Osteocyte (in vitro differentiated cells): ENCODE measurements around the gene ODC1. TPM values are rescaled to one million over a fixed set of nuclear protein-coding genes. Genes with fewer than 3 reads are reported as not detected.

ENCODE experiments used
- DNase-seq: peaks from one replicate; pipeline ENCODE4 v3.0.0; 2021; ENCODE audit warnings: mixed read lengths; ENCODE audit not compliant: unreplicated experiment; ENCODE audit errors: extremely low spot score
- H3K27ac Mint-ChIP-seq: one replicate; pipeline ENCODE4 v1.8.0; 2021; ENCODE audit warnings: mild to moderate bottlenecking, mixed read lengths; ENCODE audit not compliant: unreplicated experiment
- H3K27me3 Mint-ChIP-seq: one replicate; pipeline ENCODE4 v1.8.0; 2021; ENCODE audit warnings: mixed read lengths; ENCODE audit not compliant: unreplicated experiment
- H3K36me3 Mint-ChIP-seq: one replicate; pipeline ENCODE4 v1.8.0; 2021; ENCODE audit warnings: mixed read lengths; ENCODE audit not compliant: unreplicated experiment
- H3K4me1 Mint-ChIP-seq: one replicate; pipeline ENCODE4 v1.8.0; 2021; ENCODE audit warnings: mixed read lengths; ENCODE audit not compliant: unreplicated experiment
- H3K4me3 Mint-ChIP-seq: one replicate; pipeline ENCODE4 v1.8.0; 2021; ENCODE audit warnings: mild to moderate bottlenecking, moderate library complexity, mixed read lengths; ENCODE audit not compliant: unreplicated experiment
- H3K9me3 Mint-ChIP-seq: one replicate; pipeline ENCODE4 v1.8.0; 2021; ENCODE audit warnings: mixed read lengths; ENCODE audit not compliant: unreplicated experiment
- CTCF ChIP-seq: fragments of 200-600 bp; sonication (generic); IDR thresholded peaks from 2 replicates; pipeline ENCODE4 v1.5.0; 2021; ENCODE audit warnings: antibody characterized with exemption, mild to moderate bottlenecking, moderate library complexity
- total RNA-seq: library from RNA; stranded (reverse); gene quantifications from 2 replicates; pipeline ENCODE4 v1.2.1, GENCODE V29; 2021

The ODC1 gene
- total RNA-seq, 1 donor from 2014 or later = 44.8 TPM

DNA sequence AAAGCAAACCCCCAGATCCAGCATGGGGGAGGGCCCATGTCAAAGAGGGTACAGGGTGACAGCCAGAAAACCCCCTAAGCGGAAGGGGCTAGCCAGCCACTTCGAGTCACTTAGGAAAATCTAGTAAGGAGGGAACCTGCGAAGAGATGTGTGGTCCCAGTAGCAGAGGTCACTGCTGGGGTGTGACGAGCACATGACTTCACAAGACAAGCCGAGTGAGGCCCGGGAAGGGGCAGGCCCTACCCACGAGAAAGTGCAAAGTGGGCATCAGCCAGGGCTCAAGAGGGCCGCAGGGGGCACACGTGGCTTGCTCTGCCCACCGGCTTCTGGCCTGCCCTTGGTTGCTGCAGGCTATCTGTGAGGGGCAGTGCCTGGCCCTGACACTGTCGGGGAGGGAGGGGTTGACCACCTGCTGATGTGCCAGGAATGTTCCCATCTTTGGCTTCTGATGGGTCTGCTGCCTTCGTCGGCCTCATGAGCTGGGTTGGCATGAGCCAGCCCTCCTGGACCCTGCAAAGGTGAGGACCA, 11.5 kb downstream of the ODC1 start:
- no peak for DNase-seq
- H3K9me3 Mint-ChIP-seq = no peaks in the 10 kb centered on the region
- no peaks in the 10 kb centered on the region for H3K27me3 Mint-ChIP-seq
- no peak overlapping the region for H3K4me3 Mint-ChIP-seq
- no peak overlapping the region for H3K27ac Mint-ChIP-seq
- H3K4me1 Mint-ChIP-seq = peaks cover 19% of the 10 kb centered on the region
- peaks cover 18% of the 10 kb centered on the region for H3K36me3 Mint-ChIP-seq
- TF ChIP-seq CTCF = no peak

DNA sequence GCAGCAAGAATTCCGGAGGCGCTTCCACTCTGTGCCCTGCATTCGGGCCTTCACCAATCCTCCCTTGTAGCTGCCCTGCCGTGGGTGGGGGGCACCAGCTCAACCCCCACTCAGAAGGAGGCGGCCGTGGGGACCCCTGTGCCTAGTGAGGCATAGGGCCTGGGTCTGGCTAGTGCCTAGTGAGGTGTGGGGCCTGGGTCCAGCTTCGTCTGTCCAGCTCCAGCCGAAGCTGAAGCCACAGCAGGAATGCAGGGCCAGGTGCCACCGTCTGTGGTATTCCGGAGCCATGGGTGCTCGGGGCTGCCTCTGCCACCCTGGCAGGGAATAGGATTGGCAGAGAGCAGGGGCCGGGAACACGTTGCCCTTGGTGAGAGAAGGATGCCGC, 12.3 kb downstream of the ODC1 start:
- no peaks in the 10 kb centered on the region for H3K9me3 Mint-ChIP-seq
- no peak overlapping the region for H3K27ac Mint-ChIP-seq

GRCh38 chr2:10434886-10435819, 13.0 kb downstream of the ODC1 start:
- no peak overlapping the region for H3K27ac Mint-ChIP-seq
- peak; percentile 98 for TF ChIP-seq CTCF

More for the DNA sequence above, 12.3 kb downstream of the ODC1 start:
- H3K4me3 Mint-ChIP-seq = no peak overlapping the region
- DNase-seq = no peak
- no peak for TF ChIP-seq CTCF
- peaks cover 21% of the 10 kb centered on the region for H3K4me1 Mint-ChIP-seq
- peaks cover 10% of the 10 kb centered on the region for H3K36me3 Mint-ChIP-seq
- H3K27me3 Mint-ChIP-seq = no peaks in the 10 kb centered on the region

DNA sequence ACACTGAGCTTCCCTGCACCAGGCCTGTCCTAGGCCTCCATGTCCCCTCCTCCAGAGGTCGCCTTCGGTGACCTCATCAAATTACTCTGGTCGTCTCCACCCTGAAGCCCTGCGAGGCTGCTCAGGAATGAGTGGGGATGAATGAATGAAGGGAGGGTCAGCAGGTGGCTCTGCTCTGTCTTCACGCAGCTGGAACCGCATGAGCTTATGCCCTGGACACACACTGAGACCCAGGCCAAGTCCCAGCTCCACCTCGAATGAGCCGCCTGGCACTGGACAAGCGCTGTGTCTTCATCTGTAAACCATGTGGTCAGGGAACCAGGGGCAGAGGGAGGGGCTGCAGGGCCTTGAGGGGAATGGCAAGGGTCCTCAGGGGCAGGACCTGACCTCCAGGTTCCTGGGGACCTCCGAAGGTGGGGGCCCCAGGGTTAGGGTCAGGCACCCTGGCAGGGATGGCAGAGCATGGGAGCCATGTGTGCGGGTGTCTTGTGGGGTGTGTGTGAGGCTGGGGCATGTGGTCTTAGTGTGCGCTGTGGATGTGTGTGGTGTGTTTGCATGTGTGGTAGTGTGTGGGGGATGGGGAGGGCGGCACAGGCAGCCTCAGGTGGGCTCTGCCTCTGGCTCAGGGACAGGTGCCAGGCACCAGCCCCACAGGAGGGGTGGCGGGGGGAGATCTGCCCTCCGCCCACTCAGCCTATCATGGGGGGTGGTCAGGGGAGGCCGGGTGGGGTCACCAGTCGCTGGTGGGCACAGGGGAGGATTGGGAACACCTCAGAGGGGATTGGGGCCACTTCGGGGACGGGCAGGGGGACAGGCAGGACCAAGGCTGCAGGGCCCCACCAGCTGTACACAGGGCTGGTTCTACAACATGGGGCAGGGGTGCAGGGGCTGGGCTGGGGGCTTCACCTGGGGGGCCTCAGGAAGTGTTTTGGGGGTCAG, 13.9 kb downstream of the ODC1 start:
- no peaks in the 10 kb centered on the region for H3K27me3 Mint-ChIP-seq
- DNase-seq = no peak
- peaks cover 21% of the 10 kb centered on the region for H3K4me1 Mint-ChIP-seq
- no peaks in the 10 kb centered on the region for H3K36me3 Mint-ChIP-seq
- TF ChIP-seq CTCF = no peak
- no peak overlapping the region for H3K4me3 Mint-ChIP-seq
- H3K27ac Mint-ChIP-seq = no peak overlapping the region
- no peaks in the 10 kb centered on the region for H3K9me3 Mint-ChIP-seq

More at GRCh38 chr2:10434886-10435819, 13.0 kb downstream of the ODC1 start:
- peak; percentile 94 for DNase-seq
- Mint-ChIP-seq H3K36me3 (peaks cover 7% of the 10 kb centered on the region), H3K27me3 (no peaks in the 10 kb centered on the region), H3K4me1 (peaks cover 21% of the 10 kb centered on the region), H3K9me3 (no peaks in the 10 kb centered on the region), H3K4me3 (no peak overlapping the region)
